HCT116 (cell line): ENCODE data around the gene USP24. TPM values are rescaled to one million over a fixed set of nuclear protein-coding genes. Genes with fewer than 3 reads are reported as not detected.

ENCODE experiments used
- ATAC-seq: fragments of 200-7000 bp; cut with Tn5 transposase; 2 replicates; pipeline ENCODE4 v1.9.1; 2020; ENCODE audit warnings: mild to moderate bottlenecking, moderate library complexity
- BruUV-seq: library from RNA; stranded (reverse); fragments of 400-500 nt; replicated peaks from 2 replicates; lab custom pipeline; 2021; lab: Mats Ljungman, UMichigan
- CTCF ChIA-PET: fragments of 300-600 bp; sonication (Branson Sonifier 250); formaldehyde crosslinking; loops from one replicate; lab custom pipeline; 2021; ENCODE audit warnings: antibody characterized with exemption; lab: Charles Lee
- POLR2A ChIA-PET: fragments of 300-600, 350-600 bp; sonication (Branson Sonifier 250); formaldehyde crosslinking; loops from one replicate; lab custom pipeline; 2021; ENCODE audit warnings: antibody characterized with exemption; lab: Charles Lee
- RAD21 ChIA-PET, 2 experiments: fragments of 300-600 bp; sonication (Branson Sonifier 250); formaldehyde crosslinking; loops; one replicate each; lab custom pipeline; 2023; ENCODE audit warnings: low total read pairs in 2 of 2; ENCODE audit not compliant: uncharacterized antibody in 2 of 2, unreplicated experiment in 2 of 2, low non-redundant PET in 1 of 2; lab: Charles Lee
- DNase-seq: peaks from one replicate; pipeline ENCODE4 v3.0.0-alpha.2; 2010; ENCODE audit warnings: low read depth, low spot score
- H2AFZ ChIP-seq: fragments of 200-600 bp; shearing (Covaris generic), sonication (generic); 2 replicates; pipeline ENCODE4 v1.6.1; 2017; ENCODE audit warnings: low read depth, mixed run types, mixed read lengths, antibody characterized with exemption, low read length; ENCODE audit not compliant: poor library complexity, severe bottlenecking
- H3K27ac ChIP-seq: 2 replicates; pipeline ENCODE4 v1.5.1; 2012; ENCODE audit warnings: low read depth, low read length
- H3K27me3 ChIP-seq: fragments of 200-600 bp; sonication (generic); 2 replicates; pipeline ENCODE4 v1.6.1; 2016; ENCODE audit warnings: mixed run types, low read length, mixed read lengths; ENCODE audit not compliant: insufficient read depth
- H3K36me3 ChIP-seq, 2 experiments: fragments of 200-500 bp in 1 of 2; fragments of 200-600 bp in 1 of 2; sonication (Bioruptor generic) in 1 of 2; sonication (generic) in 1 of 2; 2 replicates each; pipeline versions ENCODE4 v1.5.1 to v1.6.1; 2014 to 2016; ENCODE audit warnings: low read length in 2 of 2, inconsistent platforms in 1 of 2, mixed read lengths in 1 of 2, mixed run types in 1 of 2; ENCODE audit not compliant: insufficient read depth in 2 of 2, control insufficient read depth in 1 of 2
- H3K4me1 ChIP-seq, 2 experiments: fragments of 200-600 bp in 1 of 2; sonication (generic) in 1 of 2; 2 replicates each; pipeline versions ENCODE4 v1.5.1 to v1.6.1; 2012 to 2017; ENCODE audit warnings: low read length in 2 of 2, inconsistent platforms in 1 of 2, mild to moderate bottlenecking in 1 of 2, mixed read lengths in 1 of 2, mixed run types in 1 of 2, moderate library complexity in 1 of 2; ENCODE audit not compliant: insufficient read depth in 2 of 2, control insufficient read depth in 1 of 2
- H3K4me2 ChIP-seq: fragments of 200-600 bp; sonication (generic); 2 replicates; pipeline ENCODE4 v1.6.1; 2017; ENCODE audit warnings: mixed run types, low read length, mixed read lengths
- H3K4me3 ChIP-seq, 2 experiments: fragments of 200-600 bp in 1 of 2; sonication (generic) in 1 of 2; replicated peaks in 1 of 2; 2 replicates each; pipeline ENCODE4 v1.5.1; 2011 to 2016; ENCODE audit warnings: low read length in 2 of 2, control low read depth in 1 of 2, low read depth in 1 of 2, mild to moderate bottlenecking in 1 of 2, mixed read lengths in 1 of 2, mixed run types in 1 of 2
- H3K79me2 ChIP-seq: fragments of 200-600 bp; sonication (generic); 2 replicates; pipeline ENCODE4 v1.6.1; 2017; ENCODE audit warnings: mild to moderate bottlenecking, mixed run types, low read length, moderate library complexity, mixed read lengths; ENCODE audit not compliant: insufficient read depth
- H3K9ac ChIP-seq: fragments of 200-600 bp; sonication (generic); 2 replicates; pipeline ENCODE4 v1.6.1; 2016; ENCODE audit warnings: low read length, mixed read lengths
- H3K9me2 ChIP-seq: fragments of 200-600 bp; sonication (generic), shearing (Covaris generic); 2 replicates; pipeline ENCODE4 v1.6.1; 2017; ENCODE audit warnings: mixed run types, mild to moderate bottlenecking, moderate library complexity; ENCODE audit not compliant: insufficient read depth
- H3K9me3 ChIP-seq, 2 experiments: fragments of 200-500 bp in 1 of 2; fragments of 200-600 bp in 1 of 2; sonication (Bioruptor generic) in 1 of 2; sonication (generic) in 1 of 2; 2 replicates each; pipeline ENCODE4 v1.6.1; 2014 to 2017; ENCODE audit warnings: low read length in 2 of 2, mixed read lengths in 2 of 2, inconsistent platforms in 1 of 2, low read depth in 1 of 2, mild to moderate bottlenecking in 1 of 2, mixed run types in 1 of 2, moderate library complexity in 1 of 2; ENCODE audit not compliant: control insufficient read depth in 1 of 2, insufficient read depth in 1 of 2
- H4K20me1 ChIP-seq: fragments of 200-600 bp; sonication (generic), shearing (Covaris generic); 2 replicates; pipeline ENCODE4 v1.6.1; 2017; ENCODE audit warnings: mixed run types, mild to moderate bottlenecking, moderate library complexity; ENCODE audit not compliant: insufficient read depth
- CBX3 ChIP-seq: IDR thresholded peaks from 2 replicates; pipeline ENCODE4 v1.6.1; 2012; ENCODE audit warnings: low read depth
- CEBPB ChIP-seq: IDR thresholded peaks from 2 replicates; pipeline ENCODE4 v1.6.1; 2012; ENCODE audit warnings: low read depth
- CTCF ChIP-seq, 3 experiments: fragments of 200-600 bp in 1 of 3; sonication (generic) in 1 of 3; IDR thresholded peaks in 2 of 3; conservative IDR thresholded peaks in 1 of 3; 2 replicates each; pipeline ENCODE4 v1.5.1; 2012 to 2017; ENCODE audit warnings: low read depth in 2 of 3, low read length in 2 of 3, antibody characterized with exemption in 1 of 3, borderline replicate concordance in 1 of 3, control low read depth in 1 of 3, mild to moderate bottlenecking in 1 of 3, mixed read lengths in 1 of 3, mixed run types in 1 of 3, moderate library complexity in 1 of 3; ENCODE audit not compliant: insufficient read depth in 1 of 3
- EGR1 ChIP-seq: IDR thresholded peaks from 2 replicates; pipeline ENCODE4 v1.6.1; 2012; ENCODE audit warnings: low read depth
- ELF1 ChIP-seq: IDR thresholded peaks from 2 replicates; pipeline ENCODE4 v1.6.1; 2012; ENCODE audit warnings: low read depth, borderline replicate concordance
- EZH2 ChIP-seq: fragments of 200-600 bp; sonication (generic); IDR thresholded peaks from 2 replicates; pipeline ENCODE4 v1.6.1; 2017; ENCODE audit warnings: antibody characterized with exemption, mixed run types
- EZH2phosphoT487 ChIP-seq: fragments of 200-600 bp; IDR thresholded peaks from 2 replicates; pipeline ENCODE4 v1.6.1; 2018; ENCODE audit warnings: antibody characterized with exemption, borderline replicate concordance
- JUND ChIP-seq: IDR thresholded peaks from 2 replicates; pipeline ENCODE4 v1.6.1; 2012
- MAX ChIP-seq: IDR thresholded peaks from 2 replicates; pipeline ENCODE4 v1.6.1; 2012
- POLR2AphosphoS5 ChIP-seq: IDR thresholded peaks from 2 replicates; pipeline ENCODE4 v1.6.1; 2011; ENCODE audit warnings: mild to moderate bottlenecking, low read depth, low read length, moderate library complexity
- RAD21 ChIP-seq: IDR thresholded peaks from 2 replicates; pipeline ENCODE4 v1.6.1; 2012; ENCODE audit warnings: low read depth, mild to moderate bottlenecking
- REST ChIP-seq: IDR thresholded peaks from 2 replicates; pipeline ENCODE4 v1.6.1; 2012; ENCODE audit warnings: low read depth
- SIN3A ChIP-seq: IDR thresholded peaks from 2 replicates; pipeline ENCODE4 v1.6.1; 2012; ENCODE audit warnings: low read depth
- TCF7L2 ChIP-seq: IDR thresholded peaks from 2 replicates; pipeline ENCODE4 v1.7.0; 2011; ENCODE audit warnings: borderline replicate concordance, inconsistent platforms; ENCODE audit not compliant: insufficient read depth, insufficient read length; ENCODE audit errors: extremely low read depth
- YY1 ChIP-seq: IDR thresholded peaks from 2 replicates; pipeline ENCODE4 v1.6.1; 2011; ENCODE audit warnings: low read length, low read depth, moderate library complexity, mild to moderate bottlenecking; ENCODE audit not compliant: insufficient replicate concordance; ENCODE audit errors: extremely low read depth
- ZNF274 ChIP-seq: fragments of 200-500 bp; sonication (Bioruptor generic); IDR thresholded peaks from 2 replicates; pipeline ENCODE4 v1.6.1; 2014; ENCODE audit warnings: mild to moderate bottlenecking, low read depth, low read length, inconsistent platforms
- intact Hi-C: fragments of 100-400 bp; cut with micrococcal nuclease; formaldehyde crosslinking; loops from 2 replicates; pipeline ENCODE4 v1.10.0; 2022
- total RNA-seq: library from RNA; stranded (reverse); gene quantifications from one replicate; pipeline ENCODE4 v1.2.1, GENCODE V29; 2021; ENCODE audit not compliant: unreplicated experiment
- TF ChIP-seq, protein P1 (sequence below): IDR thresholded peaks from 2 replicates; pipeline ENCODE4 v1.6.1; 2012

The USP24 gene
- total RNA-seq, 1 experiment from 2014 or later: 34.2 TPM

DNA sequence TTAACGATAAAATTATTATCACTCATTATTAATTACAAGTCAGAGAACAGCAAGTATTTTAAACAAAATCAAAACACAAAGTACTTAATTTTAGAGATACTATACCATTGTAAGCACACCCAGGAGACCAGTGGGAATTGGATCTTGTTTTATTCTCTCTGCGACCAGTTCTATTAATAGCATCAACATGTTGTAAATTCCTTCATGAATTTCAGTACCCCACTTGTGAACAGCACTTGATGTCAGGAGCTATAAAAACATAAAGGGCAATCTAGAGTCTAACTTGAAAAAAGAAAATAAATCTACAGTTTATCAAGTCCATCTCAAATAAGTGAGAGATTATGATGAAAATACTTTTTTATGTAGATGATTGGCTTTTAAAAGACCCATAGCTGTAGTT lies 42.9 kb downstream of the USP24 start:
- Histone ChIP-seq H3K27me3 (no peaks in the 10 kb centered on the region), H3K79me2 (peaks cover 8% of the 10 kb centered on the region), H3K36me3 (peaks cover 4 to 10% of the 10 kb centered on the region in 2 experiments; a peak in 2 of 4 replicates), H4K20me1 (no peaks in the 10 kb centered on the region), H3K9me3 (no peaks in the 10 kb centered on the region), H3K4me1 (no peaks in the 10 kb centered on the region), H3K9ac (no peak overlapping the region), H2AFZ (no peak overlapping the region), H3K4me3 (no peak overlapping the region), H3K4me2 (no peak overlapping the region), H3K9me2 (no peaks in the 10 kb centered on the region), H3K27ac (no peak overlapping the region)
- intact Hi-C loops: no loop called here
- ChIA-PET POLR2A (no interaction called here), RAD21 (no interaction called here), CTCF (no interaction called here)
- no peak for DNase-seq
- no TSS peak for BruUV-seq
- no peak for ATAC-seq
- TF ChIP-seq CBX3: no peak
- no peak for TF ChIP-seq TCF7L2
- TF ChIP-seq CEBPB: no peak
- TF ChIP-seq ELF1: no peak
- no peak for TF ChIP-seq EZH2phosphoT487
- TF ChIP-seq RAD21: no peak
- TF ChIP-seq REST: no peak
- no peak for TF ChIP-seq SIN3A
- TF ChIP-seq ZNF274: no peak
- no peak for TF ChIP-seq POLR2AphosphoS5
- TF ChIP-seq MAX: no peak
- no peak for TF ChIP-seq YY1
- TF ChIP-seq CTCF (IDR thresholded peaks at IDR 0.05 in 2 of 3, conservative IDR thresholded peaks at IDR 0.05 in 1 of 3; ENCODE audit: borderline replicate concordance in 1 of 3, insufficient read depth in 1 of 3, low read depth in 2 of 3, low read length in 2 of 3): no peak
- TF ChIP-seq, protein P1, sequence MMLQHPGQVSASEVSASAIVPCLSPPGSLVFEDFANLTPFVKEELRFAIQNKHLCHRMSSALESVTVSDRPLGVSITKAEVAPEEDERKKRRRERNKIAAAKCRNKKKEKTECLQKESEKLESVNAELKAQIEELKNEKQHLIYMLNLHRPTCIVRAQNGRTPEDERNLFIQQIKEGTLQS: no peak
- no peak for TF ChIP-seq JUND
- TF ChIP-seq EGR1: no peak
- TF ChIP-seq EZH2: no peak
